HG03103 (cell line): ENCODE data around the gene GALT.

ENCODE experiments used
- ATAC-seq: cut with Tn5 transposase; IDR thresholded peaks from one replicate; pipeline ENCODE4 v1.9.1; 2021; ENCODE audit warnings: low read depth; ENCODE audit not compliant: unreplicated experiment

Gene GALT

DNA sequence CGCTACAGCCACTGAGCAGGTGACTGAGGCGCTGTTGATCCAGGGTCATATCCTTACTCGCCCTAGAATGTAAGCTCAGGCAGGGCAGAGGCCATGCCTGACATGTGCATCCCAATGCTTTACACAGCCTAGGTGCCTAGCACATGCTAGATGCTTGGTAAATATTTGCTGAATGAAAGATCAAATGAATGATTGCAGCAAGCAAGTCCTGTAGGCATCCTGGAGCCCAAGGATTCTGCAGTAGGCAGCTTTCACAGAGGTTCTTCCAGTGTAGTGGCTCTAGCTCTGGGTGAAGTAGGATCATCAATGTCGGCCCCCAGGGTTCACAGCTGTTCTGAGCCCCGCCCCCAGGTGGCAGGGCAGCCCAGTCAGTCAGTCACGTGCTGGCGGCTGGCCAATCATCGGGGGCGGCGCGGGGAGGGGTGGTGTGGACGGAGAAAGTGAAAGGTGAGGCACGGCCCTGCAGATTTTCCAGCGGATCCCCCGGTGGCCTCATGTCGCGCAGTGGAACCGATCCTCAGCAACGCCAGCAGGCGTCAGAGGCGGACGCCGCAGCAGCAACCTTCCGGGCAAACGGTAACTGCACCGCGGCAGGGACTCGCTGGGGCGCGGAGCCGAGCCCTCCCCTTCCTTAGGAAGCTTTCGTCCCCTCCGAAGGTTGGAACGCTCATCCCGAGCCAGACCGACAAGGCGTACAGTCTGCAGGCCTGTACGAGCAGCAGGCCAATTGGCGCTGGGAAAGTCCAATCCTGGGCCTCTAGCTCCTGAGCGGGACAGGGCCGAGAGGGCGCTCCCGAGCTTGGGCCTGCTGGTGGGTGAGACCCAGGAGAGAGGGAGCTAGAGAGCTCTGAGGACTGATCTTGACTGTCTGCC, at the start of gene GALT:
GALT (plus strand) TSS at position 465 of the 873 bp plus-strand sequence; CDS start at position 495, 30 bp downstream.
- peak; percentile 77 for ATAC-seq

DNA sequence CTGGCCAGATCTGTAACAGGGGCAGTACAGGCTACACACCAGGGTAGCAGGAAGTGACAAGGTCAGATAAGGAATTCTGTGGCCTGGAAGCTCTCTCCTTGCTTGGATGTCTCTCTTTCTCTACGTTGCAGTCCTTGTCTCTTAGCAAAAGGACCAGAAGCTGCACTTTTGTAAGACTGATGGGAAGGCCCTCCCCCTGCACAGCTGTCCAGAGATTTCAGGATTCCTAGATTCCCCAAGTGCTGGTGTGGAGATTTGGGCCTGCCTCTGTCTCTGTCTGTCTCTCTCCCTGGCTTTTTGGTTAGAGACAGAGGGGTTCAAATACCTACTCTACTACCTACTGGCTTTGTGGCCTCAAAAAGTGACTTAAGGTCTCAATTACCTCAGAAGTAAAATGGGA, 46.9 kb upstream of the GALT start:
- no peak for ATAC-seq

DNA sequence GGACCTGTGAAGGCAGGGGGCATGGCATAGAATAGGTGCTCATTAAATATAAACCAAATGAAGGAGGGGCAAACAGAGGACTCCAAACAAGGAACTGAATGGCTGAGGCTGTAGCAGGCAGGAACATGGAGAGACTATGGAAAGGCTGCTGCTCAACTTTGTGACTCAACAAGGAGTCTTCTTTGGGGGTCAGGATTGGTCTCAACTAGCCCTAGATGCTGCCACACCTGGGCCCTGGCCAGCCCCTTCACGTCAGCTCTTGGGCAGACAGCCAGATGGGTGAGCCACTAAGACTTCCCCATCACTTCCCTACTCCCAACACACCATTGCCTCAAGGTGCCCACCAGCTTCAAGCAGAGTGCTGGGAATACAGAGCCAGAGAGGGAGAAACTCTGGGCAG, 45.6 kb upstream of the GALT start:
- no peak for ATAC-seq

DNA sequence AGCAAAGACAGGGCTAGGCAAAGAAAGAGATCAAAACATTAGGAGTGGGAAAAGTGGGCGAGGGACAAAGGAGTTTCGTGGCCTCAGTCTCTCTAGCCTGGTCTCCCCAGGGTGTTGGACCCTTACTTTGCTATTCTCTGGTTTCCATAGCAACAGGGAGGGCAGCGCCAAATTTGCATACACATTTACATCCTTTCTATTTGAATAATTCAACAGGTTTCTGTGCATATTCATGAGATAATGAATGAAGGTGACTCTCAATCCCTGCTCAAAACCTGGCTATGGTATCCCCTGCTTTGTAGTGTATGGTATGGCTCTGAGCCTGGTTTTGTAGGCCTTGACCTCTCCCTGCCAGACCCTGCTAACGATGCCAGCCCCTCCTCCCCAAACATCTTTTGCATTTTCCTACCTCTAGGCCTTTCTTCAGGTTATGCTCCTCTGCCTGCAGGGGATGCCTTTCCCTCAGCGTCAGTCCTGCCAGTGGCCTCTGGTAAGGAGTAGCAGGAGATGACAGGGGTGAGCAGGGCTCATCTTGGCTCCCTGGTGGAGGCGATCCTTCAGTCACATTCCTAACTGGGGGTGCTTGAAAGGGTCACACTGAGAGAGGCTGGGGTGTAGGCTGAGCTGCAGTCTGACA, 44.4 kb upstream of the GALT start:
- ATAC-seq: no peak

DNA sequence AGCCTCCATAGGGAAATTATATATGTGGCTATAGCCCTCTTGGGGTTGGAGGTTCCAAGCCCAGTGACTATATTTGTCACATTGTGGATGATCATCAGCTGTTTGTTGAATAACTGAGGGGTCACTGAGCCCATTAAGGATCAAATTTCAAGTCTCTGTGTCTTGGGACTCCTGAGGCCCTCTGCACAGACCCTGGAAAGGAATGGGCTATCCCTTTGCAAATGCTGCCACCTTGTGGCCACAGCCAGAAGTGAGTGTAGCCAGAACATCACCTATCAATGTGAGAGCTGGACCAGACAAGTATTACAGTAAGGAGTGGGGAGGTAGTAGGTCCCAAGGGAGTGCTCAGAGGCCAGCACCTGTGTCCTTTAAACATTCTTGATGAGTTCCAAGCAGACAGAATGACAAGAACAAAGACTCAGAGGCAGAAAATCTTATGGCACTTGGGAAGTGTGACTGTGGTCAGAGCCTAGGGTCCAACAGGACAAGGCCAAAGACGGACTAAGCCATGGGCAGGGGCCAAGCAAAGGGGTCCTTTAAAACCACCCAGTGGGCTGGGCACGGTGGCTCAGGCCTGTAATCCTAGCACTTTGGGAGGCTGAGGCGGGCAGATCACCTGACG, 42.8 kb upstream of the GALT start:
- no peak for ATAC-seq

DNA sequence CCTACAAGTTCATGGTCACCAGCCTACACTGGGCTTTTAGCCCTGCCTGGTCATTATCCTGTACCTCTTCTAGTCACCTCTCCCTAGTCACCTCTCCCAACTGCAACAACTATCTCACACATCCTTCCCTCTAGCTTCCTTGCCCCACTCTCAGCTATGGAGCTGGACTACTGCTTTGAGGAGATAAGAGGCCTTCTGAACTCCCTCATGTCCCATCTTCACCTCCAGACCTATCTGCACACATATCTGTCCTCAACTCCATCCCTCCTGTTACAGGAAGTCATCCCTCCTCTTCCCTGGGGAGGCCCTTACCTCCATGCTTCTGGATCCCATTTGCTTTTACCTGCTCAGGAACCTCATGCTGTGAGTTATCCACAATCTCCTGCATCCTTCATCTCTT, 40.3 kb upstream of the GALT start:
- ATAC-seq: no peak

DNA sequence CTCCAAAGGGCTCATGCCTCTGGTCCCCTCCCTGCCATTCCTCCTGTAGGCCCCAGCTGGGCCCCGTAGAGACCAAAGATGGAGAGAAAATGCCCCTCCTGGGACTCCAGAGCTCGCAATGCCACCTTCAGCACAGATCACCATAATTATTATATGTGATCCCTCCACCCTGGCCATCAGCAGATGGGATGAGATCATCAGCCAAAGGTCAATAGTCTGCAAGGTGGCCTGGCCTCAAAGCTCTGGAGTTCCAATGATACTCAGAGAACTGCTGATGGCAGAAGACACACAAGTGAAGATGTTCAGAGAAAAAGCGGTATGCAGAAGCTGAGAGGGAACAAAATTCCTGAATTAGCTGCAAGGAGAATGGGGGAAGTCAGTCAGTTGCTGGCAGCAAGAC, 39.6 kb upstream of the GALT start:
- no peak for ATAC-seq

DNA sequence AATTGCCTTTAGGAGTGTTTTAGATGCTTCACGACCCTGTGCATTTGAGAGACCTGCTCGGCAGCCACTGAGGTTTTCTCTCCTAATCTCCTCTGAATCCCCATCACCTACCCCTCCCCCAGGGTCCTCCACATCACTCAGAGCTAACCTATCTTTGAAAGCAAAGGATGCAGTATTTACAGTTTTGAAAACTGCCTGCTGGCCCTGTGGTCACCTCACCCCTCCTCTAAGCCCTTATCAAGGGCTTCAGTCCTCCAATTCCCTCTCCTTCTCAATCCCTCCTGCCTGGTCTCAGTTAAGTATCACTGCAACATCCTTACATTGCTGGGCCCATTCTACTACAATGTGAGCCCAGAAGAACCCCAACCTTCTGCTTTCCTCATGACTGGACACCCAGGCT, 39.1 kb upstream of the GALT start:
- no peak for ATAC-seq

DNA sequence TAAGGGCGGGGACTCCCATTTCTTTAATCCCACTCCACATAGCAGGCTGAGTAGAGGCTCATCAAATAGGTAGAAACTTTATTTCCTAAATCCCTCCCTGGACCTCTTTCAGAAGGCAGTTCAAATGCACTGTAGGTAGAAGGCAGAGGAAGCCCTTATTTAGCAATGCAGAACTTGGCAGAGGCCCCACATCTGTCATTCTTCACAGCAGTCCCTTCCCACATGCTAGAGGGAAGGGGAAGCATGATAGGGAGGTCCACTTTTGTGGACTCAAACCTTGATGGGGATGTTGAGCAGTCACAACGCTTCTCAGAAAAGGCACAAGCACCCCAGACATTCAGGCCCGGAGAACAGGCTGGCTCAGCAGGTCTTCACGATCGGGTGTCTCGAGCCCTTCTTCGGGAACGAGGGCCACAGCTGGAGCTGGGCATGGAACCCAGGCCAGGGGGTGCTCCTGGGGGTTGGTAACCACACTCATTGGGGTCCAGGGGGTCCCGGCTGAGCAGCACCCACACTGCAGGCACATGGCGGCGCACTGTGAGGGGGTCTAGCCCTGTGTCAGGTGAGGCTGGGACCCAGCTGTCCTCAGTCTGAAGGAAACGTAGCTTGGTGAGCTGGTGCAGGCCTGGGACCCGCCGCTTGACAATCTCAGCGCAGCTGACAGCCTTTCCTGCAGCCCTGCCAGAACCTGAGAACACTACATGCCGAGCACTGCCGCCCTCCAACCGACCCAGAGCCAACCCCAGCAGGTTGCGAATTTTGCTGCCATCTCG, 35.9 kb upstream of the GALT start:
- ATAC-seq: no peak

DNA sequence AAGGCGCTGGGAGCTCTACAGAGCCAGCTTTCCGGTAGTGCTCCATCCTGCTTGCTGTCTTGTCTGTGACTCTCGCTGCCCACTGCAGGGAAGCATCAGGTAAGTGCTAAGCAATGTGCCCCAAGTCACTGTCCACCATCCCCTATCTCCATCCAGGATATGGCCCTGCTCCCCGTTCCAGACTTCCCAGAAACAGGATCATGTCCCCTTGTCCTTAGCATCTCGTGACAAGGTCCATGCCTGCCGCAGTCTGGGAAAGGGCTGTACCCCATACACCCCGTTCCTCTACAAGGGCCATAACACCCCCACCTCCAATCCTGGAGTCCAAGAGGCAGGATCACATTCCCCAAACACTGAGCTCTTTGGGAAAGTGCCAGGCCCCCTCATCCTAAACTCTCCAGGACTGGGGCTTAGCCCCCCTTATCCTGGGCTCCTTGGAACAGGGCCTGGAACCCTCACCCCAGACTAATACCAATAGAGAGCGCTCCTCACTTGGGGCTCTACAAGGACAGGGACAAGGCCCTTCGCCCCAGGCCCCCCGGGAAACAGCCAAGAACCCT, 35.1 kb upstream of the GALT start:
- ATAC-seq: no peak

DNA sequence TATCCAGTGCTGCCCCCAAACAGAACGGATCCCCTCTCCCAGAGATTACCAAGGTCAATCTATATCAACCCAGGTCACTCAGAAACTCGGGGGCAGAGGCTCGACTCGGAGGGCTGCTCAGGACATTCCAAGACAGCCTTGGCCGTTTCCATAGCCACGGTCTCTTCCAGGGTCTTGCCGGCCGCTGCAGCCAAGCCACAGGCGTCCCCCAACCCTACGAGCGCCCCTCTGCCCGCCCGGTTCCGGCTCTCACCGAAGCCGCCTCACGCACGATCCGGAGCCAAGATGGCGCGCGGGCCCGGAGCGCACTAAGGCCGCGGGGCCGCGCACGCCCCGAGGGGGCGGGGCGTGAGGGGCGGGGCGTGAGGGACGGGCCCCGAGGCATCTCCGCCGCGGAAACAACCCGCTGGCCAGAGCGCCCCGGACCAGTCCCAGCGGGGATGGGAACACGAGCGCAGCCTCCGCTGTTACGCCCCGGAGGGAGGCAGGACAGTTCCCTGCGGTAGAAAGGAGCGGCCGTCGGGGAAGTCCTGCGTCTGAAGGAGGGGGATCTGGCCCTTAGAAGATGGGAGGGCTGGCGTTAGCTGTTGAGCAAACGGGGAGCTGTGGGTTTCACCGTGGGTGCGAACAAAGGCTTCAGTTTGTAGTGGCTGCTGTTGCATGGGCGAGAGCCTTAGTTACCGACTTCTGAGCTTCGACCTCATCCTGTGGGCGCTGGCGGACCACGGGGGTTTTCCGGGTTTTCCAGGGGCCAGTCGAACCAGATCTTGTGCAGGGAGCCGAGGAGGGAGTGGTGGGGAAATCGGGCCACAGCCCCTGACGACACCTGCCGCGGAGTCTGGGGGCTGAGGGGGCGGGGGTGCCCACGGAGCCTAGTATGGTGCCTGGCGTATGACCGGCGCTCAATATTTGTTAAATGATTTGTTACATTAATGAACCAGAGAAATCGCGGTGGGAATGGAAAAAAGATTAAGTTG, 34.4 kb upstream of the GALT start, which contains the start of gene RPP25L:
RPP25L (minus strand) TSS at position 287 of the 977 bp plus-strand sequence. CDS start 801 bp downstream, outside the sequence.
- ATAC-seq: peak; percentile 90

DNA sequence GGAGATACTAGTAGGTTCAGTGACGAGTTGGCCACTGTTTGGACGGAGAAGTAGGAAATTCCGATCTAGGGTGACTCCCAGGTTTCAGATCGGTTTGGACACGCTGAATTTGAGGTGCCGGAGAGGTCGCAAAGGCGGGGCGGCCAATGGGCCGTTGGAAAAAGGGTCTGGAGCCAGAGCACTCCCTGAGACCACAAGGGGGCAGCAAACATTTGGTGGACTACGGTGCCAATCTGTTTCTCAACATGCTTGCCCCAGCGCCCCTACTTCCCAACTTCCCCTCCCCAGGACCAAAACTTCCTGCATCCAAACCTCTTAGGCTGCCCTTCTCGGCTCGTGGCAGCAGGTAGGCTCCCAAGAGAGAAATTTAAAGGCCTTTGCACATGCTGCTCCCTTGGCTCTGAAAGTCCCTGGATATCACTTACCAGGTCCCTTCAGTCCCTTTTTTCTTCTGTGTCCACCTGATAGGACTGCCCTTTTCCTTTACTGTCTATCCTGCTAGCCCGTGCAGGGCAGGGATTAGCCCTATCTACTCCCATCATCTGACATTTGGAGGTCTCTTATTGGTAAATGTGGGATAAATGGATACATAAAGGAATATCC, 33.6 kb upstream of the GALT start:
- ATAC-seq: no peak

DNA sequence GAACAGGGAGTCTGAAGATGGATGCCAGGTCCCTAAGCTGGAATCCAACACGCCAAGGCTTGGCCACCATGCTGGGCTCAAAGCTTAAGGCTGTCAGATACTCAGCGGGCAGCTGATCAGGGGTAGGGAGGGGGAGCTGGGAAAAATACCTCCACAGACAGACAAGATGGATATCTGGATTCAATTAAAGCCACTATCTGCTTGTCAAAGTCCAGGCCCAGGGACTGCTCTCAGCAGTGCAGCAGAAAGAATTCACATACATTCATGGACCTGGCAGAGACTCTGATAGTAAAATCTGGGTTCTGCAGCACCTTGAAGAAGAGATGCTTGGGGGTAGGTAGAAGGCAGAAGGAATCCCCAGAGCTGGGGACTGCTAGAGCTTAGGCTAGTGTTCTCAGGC, 31.3 kb upstream of the GALT start:
- no peak for ATAC-seq

DNA sequence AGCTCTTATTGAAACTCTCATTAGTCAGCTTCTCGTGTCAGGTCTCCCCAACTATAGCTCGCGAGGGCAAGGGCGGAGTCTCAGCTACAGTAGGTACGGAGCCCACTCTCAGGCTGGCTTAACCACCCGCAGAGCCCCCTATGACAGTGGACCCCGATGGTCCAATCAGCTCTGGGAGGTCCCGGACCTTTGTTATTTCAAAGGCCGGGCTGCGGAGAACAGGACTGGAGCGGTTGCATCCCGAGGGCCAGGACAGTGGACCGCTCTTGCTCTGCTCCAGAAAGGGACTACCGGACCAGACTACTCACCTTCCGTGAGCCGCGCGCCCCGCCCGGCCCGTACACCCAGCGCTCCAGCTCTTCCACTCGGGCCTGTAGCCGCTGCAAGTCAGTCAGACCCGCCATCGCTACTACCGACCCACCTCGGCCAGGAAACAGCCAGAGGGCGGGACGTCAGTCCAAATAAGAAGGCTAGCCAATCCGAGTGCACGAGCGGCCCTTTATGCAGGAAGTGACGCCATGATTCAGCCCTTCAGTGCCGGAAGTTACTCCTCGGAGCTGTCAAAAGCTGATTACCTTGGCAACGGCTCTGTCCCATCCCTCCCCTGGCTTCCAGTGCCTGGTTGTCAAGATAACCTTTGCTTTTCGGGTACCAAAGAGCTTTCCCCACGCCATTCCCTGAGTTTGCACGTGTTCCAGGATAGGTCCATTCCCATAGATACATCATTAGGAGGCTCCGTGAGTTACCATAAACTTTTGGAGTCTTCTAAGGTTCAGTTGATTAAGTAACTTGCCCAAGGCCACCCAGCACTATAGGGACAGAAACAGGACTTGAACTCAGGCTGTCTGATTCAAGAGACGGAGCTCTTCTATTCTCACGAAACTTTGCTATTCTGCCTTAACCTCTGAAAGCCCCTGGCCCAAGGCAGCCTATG, 26.1 kb upstream of the GALT start, which contains the start of gene DCTN3:
DCTN3 (minus strand) TSS at position 435 of the 934 bp plus-strand sequence; CDS start at position 404, 31 bp downstream.
- peak; percentile 98 for ATAC-seq

DNA sequence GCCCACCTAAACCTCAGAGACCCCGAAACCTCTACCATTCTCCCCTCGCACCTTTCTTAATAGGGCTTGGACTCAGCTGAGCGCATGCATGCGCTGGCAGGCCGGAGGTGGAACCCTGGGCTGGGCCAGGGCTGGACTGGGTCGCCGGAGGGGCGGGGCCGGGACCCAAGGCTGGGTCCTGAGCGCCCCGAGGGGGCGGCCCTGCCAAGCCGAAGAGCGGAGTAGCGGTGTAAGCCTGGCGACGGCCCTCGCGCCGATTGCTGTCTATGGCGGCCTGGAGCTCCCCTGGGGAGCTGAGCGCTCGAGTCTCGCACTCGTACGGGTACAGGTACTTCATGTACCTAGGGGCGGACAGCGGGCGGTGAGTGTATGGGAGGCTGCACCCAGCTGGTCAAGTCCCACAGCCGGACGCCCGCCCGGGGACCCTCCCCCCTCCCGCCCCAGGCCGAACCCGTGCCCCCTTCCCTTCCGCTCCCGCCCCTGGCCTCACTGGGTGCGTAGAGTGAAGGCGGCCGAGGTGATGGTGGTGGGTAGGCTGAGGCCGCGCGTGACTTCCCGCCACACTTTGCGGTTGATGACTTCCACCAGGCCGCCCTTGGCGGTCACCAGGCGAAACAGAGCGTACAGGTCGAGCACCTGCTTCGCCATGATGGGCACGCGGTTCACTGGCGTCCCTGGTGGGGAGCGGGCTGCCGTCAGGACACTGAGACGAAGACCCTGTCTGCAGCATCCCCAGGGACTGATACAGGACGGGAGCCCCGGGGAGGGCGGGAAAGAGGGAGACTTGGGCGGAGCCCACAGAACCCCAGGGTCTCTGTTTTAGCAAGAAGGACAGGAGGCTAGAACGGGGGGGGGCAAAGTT, 22.9 kb upstream of the GALT start:
- no peak for ATAC-seq

DNA sequence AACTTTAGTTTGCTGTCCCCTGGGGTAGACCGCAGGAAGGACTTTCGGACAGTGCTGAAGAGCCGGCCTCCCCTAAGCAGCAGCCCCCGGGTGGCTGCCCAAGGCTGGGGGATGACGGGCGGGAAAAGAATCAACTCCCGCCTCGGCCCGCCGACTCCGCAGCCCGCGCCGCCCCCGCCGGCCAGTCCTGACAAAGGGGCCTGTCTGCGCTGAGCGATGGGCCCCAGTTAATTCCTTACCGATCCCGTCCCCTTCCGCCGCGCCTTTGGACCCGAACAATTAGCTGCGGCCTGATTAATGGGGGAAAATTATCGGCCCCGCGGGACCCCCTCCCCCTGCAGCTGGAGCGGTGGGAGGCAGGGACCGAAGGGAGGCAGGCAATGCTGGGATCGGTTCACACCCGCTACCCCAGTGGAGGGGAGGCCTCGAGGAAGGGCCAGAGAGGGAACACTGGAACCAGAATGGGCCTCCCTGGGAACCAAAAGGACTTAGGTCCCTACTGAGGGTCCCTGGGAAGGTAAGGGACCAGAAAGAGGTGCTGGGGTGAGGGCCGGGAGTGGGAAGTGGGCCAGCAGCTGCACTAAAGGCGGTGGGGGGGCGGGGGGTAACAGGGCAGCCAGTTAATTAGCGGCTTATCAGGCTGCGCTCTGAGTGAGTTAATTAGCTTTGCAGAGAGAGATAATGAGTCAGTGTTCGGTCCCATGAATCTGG, 21.8 kb upstream of the GALT start:
- ATAC-seq: no peak
